ENCODE data around the gene KCNT1.

Gene KCNT1

GRCh38 chr9:135780626-135781025, 78.6 kb downstream of the KCNT1 start:
- no peak for DNase-seq (ENCODE audit: low read depth in 2 of 2)

- DNase-seq (ENCODE audit: low read depth in 2 of 2): no peak
These were observed 81.0 kb downstream of the KCNT1 start for GRCh38 chr9:135782946-135783345.

GRCh38 chr9:135783540-135784245, 81.7 kb downstream of the KCNT1 start:
- DNase-seq (ENCODE audit: low read depth in 2 of 2): no peak

- DNase-seq (ENCODE audit: low read depth in 2 of 2): no peak
These were observed 83.1 kb downstream of the KCNT1 start for GRCh38 chr9:135785013-135785575.

GRCh38 chr9:135786146-135786690, 84.2 kb downstream of the KCNT1 start:
- DNase-seq (ENCODE audit: low read depth in 2 of 2): no peak

GRCh38 chr9:135787317-135787716, 85.3 kb downstream of the KCNT1 start:
- no peak for DNase-seq (ENCODE audit: low read depth in 2 of 2)

DNA sequence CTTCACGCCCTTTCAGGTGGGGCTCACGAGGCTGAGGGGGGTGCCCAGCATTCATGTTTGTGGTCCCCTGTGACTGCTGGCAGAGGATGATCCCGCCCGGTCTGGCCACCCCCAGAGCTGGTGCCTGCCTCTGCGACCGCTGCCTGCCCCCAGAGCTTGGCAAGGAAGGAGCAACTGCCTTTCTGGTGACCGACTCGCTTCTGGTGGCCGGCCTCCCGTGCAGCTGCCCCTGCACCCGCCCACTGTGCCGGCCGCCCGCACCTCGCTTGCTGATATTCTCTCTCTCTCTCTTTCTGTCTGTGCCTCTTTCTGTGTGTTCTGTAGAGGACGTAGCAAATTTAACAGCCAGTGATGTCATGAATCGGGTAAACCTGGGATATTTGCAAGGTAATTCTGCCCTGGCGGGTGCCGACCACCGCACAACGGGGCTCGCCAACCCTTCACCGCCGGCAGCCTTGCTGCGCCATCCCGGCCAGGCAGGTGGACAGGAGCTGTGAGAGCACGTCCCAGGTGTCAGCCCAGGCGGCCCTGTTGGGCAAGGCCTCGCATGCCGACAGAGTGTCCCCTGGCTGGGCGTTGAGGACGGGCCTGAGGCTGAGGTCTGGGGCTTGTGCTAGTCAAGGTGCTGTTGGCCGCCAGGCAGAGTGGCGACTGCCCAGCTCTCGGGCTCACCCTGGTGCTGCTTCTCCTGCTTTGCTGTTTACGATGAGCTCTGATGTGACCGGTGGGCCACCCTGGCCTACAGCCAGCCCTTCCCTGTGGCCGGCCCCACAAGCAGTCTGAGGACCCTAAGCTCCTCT, 86.0 kb downstream of the KCNT1 start:
- DNase-seq (ENCODE audit: low read depth in 2 of 2): no peak

DNA sequence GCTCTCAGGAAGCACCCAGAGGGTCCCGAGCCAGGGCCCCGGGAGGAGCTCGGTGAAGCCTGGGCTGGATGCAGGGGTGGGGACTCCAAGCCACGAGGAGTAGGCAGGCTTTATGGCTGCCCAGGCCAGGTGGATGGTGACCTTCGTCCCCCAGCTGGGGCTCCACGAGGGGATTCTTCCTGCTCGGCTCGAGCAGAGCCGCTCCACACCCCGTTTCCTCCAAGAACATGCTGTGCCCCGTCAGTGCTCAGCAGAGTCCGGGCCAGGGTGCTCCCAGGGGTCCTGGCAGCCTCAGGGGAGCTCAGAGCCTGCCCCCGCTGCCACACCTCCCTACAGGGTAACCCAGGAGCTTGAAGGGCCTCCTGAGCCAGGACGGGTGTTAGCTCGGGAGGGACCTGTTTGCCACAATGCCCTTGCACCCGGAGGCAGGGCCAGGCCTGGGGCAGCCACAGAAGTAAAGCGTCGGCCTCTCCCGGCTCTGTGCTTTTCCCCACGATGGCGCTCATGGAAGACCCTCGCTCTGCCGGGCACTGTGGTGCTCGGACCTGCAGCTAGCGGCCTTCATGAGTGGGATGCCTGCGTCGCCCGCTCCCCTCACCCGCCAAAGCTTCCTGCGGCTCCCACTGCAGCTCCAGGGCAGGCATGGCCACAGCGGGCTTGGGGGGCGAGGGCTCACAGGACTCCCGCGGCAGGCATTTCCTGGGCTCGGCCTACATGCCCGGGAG, 86.8 kb downstream of the KCNT1 start:
- no peak for DNase-seq (ENCODE audit: low read depth in 2 of 2)

DNA sequence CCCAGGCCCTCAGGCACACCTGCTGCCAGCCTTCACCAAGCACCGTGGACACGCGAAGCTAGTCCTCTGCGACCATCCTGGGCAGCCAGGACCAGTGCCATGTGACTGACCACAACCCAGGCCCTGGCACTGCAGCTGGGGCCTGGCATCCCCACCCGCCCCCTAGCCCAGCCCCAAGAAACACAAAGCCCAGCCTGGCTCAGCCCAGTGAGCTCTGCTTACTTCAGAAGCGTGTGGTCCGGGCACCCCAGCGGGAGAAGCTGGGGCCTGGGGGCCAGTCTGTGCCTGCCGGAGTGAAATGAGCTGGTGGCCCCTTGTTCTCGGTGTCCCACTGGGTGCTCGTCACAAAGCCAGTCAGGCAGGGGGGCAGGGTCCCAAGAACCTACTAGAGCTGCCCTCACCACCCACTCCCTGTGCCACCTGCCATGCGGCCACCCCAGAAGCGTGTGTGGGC, 87.9 kb downstream of the KCNT1 start:
- no peak for DNase-seq (ENCODE audit: low read depth in 2 of 2)

DNA sequence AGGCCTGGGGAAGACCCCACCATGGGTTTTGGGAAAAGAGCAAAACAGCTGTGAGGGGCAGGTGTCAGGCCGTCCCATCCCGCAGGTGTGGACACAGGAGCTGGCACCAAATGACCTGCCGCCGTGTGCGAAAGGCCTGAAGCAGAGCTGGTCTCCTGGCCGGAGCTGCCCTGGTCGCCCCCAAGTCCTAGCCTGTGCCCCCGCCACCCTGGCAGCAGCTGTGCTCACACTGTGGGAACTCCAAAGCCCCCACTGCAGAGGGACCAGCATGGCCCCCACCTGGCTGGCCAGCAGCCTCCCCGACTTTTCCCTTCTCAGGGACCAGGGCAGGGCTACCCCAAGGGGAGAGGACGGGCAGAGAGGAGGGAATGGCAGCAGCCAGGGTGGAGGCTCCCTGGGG, 88.4 kb downstream of the KCNT1 start:
- no peak for DNase-seq (ENCODE audit: low read depth in 2 of 2)

GRCh38 chr9:135790850-135791249, 88.9 kb downstream of the KCNT1 start:
- DNase-seq (ENCODE audit: low read depth in 2 of 2): no peak

- DNase-seq (ENCODE audit: low read depth in 2 of 2): no peak
These were observed 89.7 kb downstream of the KCNT1 start for GRCh38 chr9:135791431-135792267.

DNA sequence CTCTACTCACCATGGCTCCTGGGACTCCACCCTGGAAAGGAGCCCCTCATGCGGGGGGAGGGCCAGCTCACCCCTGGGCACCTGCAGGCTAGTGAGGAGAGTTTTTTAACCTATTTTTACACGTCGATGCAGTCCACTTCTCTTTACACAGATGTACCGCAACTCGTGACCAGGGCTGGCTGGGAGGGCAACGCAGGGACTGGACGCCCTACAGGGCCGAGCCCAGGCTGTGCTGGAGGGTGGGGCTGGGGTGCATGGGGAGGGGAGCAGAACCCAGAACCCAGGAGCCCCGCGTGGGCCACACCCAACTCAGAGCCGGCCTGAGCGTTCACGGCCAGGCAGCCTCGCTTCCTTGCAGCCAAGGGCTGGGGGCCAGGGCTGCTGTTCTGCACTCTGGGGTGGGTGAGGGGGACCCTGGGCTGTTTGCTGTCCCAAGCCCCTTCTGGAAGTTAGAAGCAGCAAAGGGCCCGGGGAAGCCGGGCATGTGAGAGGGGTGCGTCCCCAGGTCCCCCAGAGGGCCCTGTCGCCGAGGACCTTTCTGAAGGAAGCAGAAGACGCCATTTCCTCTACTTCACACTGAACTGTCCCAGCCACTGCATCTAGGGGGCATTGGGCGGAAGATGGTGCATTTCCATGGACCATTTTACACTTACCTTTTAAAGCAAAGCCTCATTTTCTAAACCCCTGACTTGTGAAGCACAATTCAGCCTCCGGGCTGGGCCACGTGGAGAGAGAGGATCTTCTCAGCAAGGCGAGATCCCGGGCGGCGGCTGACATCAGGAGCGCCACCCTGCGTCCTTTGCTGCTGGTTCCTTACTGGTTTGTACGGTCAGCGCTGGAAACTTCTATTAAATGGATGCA, 90.5 kb downstream of the KCNT1 start:
- DNase-seq (ENCODE audit: low read depth in 2 of 2): no peak

DNA sequence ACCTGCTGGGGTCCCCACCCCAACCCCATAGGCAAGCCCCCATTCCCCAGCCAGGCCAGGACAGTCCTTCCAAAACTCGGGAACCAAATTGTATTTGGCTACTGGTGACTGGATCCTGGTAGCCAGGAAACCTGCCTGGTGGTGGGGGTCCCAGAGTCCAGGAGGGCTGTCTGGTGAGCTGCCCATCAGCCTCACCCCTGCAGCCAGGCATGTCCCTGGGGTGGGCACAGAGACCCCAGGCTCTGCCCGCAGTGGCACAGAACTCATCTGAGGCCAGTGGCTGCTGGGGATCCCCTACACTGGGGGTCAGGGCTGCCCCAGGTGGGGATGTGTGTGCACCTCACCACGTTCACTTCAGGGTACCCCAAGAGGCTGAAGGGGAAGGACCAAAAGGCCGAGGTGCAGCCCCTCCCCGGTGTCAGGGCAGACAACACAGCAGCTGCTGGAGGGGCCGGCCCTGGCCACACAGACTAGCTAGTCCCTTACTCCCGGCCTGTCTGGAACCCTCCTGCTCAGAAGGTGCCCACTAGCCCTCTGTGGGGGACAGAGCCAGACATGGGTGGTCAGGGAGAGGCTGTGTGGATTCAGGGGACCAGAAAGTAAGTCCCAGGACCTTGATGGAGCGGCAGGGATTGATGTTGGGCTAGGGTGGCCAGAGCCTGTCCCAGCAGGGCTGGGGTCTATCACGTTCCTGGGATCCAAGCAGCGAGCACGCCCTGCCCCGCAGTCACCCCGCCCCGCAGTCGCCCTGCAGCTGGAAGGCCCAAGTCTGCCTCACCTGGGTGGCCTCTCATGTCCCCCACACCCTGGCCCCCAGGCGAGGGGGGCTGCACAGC, 91.5 kb downstream of the KCNT1 start:
- DNase-seq (ENCODE audit: low read depth in 2 of 2): no peak

- DNase-seq (ENCODE audit: low read depth in 2 of 2): no peak
These were observed 92.0 kb downstream of the KCNT1 start for GRCh38 chr9:135794057-135794335.

DNA sequence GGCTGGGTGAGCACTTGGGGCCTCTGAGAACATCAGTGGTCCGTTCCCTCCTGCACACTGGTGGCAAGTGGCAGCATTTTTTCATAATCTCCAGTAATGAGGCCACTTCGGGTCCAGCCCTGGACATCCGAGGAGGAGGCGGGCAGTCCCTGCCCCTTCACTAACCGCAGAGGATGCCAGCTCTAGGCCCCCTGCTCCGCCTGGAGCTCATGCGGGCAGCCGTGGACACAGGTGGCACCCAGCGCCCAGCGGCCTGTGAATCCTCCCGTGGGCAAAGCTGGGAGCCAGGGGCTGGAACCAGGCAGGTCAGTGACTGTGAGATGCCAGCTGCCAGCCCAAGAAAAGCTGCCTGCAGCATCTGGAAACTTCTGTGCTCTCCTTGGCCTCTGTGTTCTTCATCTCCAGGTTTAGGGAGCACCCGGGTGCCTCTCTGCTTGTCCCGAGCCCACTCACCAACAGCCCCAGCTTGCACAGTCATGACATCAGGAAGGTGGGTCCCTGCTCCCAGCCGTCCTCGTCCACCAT, 92.4 kb downstream of the KCNT1 start:
- DNase-seq (ENCODE audit: low read depth in 2 of 2): no peak

DNA sequence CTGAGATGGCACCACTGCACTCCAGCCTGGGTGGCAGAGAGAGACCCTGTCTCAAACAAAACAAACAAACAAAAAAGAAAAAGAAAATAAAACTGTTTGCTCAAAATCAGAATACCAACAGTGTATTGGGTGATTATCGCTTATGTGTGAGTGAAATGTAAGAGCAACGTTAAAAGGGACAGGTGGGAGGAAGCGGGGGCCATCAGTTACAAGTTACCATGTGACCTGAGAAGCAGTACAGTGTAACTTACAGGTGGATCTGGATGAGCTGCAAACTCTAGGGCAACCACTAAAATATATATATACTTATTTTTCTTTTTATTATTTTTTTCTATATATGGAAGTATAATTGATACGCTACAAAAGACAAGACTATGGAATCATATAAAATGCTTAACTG, 93.4 kb downstream of the KCNT1 start:
- DNase-seq (ENCODE audit: low read depth in 2 of 2): no peak

DNA sequence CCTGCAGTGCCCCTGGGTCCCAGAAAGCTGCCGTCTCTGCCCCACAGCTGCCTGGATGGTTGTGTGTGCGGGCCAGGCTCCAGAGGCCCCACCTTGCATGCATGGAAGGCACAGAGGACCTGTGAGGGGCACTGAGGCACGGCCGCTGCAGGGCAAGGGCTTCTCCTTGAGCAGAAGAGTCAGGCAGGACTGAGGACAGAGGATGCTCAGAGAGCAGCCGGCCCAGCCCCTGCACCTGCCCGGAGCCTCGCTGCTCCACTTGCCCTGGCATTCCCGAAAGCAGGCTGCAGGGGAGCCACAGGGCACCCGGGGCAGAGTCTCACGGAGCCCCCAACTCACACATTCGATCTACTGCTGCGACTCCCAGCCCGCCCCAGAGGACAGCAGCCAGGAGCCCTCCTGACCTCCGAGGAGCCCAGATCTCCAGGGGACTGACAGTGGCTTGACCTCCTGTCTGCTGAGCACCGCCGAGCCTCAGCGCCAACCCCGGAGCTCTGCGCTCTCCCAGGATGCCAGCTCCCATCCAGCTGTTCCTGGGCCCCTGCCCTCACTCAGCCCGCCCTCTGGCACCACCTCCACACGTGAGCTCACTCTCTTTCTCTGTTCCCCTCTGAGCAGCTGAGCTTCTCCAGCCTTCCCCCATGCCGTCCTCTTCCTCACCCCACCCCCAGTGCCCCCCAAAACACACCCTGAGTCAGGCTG, 95.0 kb downstream of the KCNT1 start:
- no peak for DNase-seq (ENCODE audit: low read depth in 2 of 2)
